HEK293T (cell line): ENCODE data around the gene DDX41.

Experiments used
- ARNT ChIP-seq: fragments of 450-650 bp; IDR thresholded peaks from 2 replicates; pipeline ENCODE4 v1.6.1; 2017; ENCODE audit warnings: mild to moderate bottlenecking
- CTBP1 ChIP-seq: fragments of 450-650 bp; IDR thresholded peaks from 2 replicates; pipeline ENCODE4 v1.6.1; 2016; ENCODE audit warnings: borderline replicate concordance
- ELF4 ChIP-seq: fragments of 450-650 bp; IDR thresholded peaks from 2 replicates; pipeline ENCODE4 v1.6.1; 2017; ENCODE audit warnings: antibody characterized with exemption
- FOXM1 ChIP-seq: fragments of 450-650 bp; IDR thresholded peaks from 2 replicates; pipeline ENCODE4 v1.6.1; 2017; ENCODE audit warnings: mild to moderate bottlenecking, borderline replicate concordance
- L3MBTL2 ChIP-seq: fragments of 450-650 bp; conservative IDR thresholded peaks from 2 replicates; pipeline ENCODE4 v1.6.1; 2016; ENCODE audit warnings: mild to moderate bottlenecking
- NFRKB ChIP-seq: fragments of 450-650 bp; IDR thresholded peaks from 2 replicates; pipeline ENCODE4 v1.6.1; 2016; ENCODE audit warnings: mild to moderate bottlenecking, moderate library complexity
- SP1 ChIP-seq: fragments of 450-650 bp; IDR thresholded peaks from 2 replicates; pipeline ENCODE4 v1.6.1; 2017
- TARDBP ChIP-seq: fragments of 450-650 bp; IDR thresholded peaks from 2 replicates; pipeline ENCODE4 v1.6.1; 2016

GRCh38 chr5:177512736-177513380 lies 3.9 kb downstream of the DDX41 start:
- TF ChIP-seq L3MBTL2 (no peak), TARDBP (no peak), SP1 (no peak), CTBP1 (no peak), FOXM1 (no peak), NFRKB (no peak), ELF4 (no peak), ARNT (no peak)
